PFSK-1 (cell line): ENCODE measurements around the gene ARFGEF2.

Experiments used
- SIN3A ChIP-seq: IDR thresholded peaks from 2 replicates; pipeline ENCODE4 v1.6.1; 2012; ENCODE audit warnings: mild to moderate bottlenecking, low read length, moderate library complexity, borderline replicate concordance; ENCODE audit not compliant: insufficient read depth
- TF ChIP-seq, protein P1 (sequence below), 2 experiments: IDR thresholded peaks; 2 replicates each; pipeline versions ENCODE4 v1.6.1 to v1.8.0; 2011 to 2012; ENCODE audit warnings: low read depth in 2 of 2, low read length in 2 of 2, control low read depth in 1 of 2, inconsistent platforms in 1 of 2, mild to moderate bottlenecking in 1 of 2, moderate library complexity in 1 of 2; ENCODE audit not compliant: insufficient read depth in 1 of 2

DNA sequence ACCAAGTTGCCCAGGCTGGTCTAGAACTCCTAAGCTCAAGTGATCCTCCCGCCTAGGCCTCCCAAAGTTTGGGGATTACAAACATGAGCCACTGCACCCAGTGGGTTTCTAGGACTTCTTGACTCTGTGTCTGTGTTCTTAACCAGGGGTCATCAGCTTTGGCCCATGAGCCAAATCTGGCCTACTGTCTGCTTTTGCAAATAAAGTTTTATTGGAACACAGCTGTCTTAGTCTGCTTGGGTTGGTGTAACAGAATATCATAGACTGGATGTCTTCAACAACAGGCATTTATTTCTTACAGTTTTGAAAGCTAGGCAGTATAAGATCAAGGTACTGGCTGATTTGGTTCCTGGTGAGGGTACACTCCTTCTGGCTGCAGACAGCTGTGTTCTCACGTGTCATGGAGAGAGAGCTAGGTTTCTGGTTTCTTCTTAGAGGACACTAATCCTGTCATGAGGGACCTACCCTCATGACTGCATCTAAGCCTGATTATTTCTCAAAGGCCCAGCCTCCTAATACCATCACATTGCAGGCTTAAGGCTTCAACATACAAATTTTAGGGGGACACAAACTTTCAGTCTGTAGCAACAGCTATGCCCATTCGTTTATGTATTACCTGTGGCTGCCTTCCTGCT, 23.3 kb downstream of the ARFGEF2 start:
- TF ChIP-seq, protein P1, sequence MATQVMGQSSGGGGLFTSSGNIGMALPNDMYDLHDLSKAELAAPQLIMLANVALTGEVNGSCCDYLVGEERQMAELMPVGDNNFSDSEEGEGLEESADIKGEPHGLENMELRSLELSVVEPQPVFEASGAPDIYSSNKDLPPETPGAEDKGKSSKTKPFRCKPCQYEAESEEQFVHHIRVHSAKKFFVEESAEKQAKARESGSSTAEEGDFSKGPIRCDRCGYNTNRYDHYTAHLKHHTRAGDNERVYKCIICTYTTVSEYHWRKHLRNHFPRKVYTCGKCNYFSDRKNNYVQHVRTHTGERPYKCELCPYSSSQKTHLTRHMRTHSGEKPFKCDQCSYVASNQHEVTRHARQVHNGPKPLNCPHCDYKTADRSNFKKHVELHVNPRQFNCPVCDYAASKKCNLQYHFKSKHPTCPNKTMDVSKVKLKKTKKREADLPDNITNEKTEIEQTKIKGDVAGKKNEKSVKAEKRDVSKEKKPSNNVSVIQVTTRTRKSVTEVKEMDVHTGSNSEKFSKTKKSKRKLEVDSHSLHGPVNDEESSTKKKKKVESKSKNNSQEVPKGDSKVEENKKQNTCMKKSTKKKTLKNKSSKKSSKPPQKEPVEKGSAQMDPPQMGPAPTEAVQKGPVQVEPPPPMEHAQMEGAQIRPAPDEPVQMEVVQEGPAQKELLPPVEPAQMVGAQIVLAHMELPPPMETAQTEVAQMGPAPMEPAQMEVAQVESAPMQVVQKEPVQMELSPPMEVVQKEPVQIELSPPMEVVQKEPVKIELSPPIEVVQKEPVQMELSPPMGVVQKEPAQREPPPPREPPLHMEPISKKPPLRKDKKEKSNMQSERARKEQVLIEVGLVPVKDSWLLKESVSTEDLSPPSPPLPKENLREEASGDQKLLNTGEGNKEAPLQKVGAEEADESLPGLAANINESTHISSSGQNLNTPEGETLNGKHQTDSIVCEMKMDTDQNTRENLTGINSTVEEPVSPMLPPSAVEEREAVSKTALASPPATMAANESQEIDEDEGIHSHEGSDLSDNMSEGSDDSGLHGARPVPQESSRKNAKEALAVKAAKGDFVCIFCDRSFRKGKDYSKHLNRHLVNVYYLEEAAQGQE (IDR thresholded peaks at IDR 0.05; ENCODE audit: insufficient read depth in 1 of 2, low read depth in 2 of 2, low read length in 2 of 2): no peak
- TF ChIP-seq SIN3A: no peak
